NCI-H2196 treated with DMSO at 0.1 percent for 48 hours (cell line): Measurements from ENCODE around the gene C2orf76.

Experiments
- DNase-seq: peaks from one replicate; lab custom pipeline; 2025; ENCODE audit not compliant: unreplicated experiment; lab: John Stamatoyannopoulos, UW

C2orf76 gene

GRCh38 chr2:119338826-119339561 is 27.6 kb downstream of the C2orf76 start:
- no peak for DNase-seq

- DNase-seq = no peak
Measured at GRCh38 chr2:119338272-119338671, 28.4 kb downstream of the C2orf76 start.

GRCh38 chr2:119337749-119338148 is 28.9 kb downstream of the C2orf76 start:
- no peak for DNase-seq

- no peak for DNase-seq
Measured at GRCh38 chr2:119333833-119334232, 32.8 kb downstream of the C2orf76 start.

GRCh38 chr2:119333360-119333759 is 33.3 kb downstream of the C2orf76 start:
- no peak for DNase-seq

- no peak for DNase-seq
Measured at GRCh38 chr2:119332953-119333352, 33.7 kb downstream of the C2orf76 start.

- DNase-seq = no peak
Measured at GRCh38 chr2:119327431-119327830, 39.2 kb downstream of the C2orf76 start.

GRCh38 chr2:119326938-119327337 is 39.7 kb downstream of the C2orf76 start:
- DNase-seq = no peak

GRCh38 chr2:119324685-119325270 is 41.9 kb downstream of the C2orf76 start:
- no peak for DNase-seq

GRCh38 chr2:119323459-119323858 is 43.2 kb downstream of the C2orf76 start:
- DNase-seq = no peak

GRCh38 chr2:119319593-119319992 is 47.0 kb downstream of the C2orf76 start:
- DNase-seq = no peak

- no peak for DNase-seq
Measured at GRCh38 chr2:119317554-119317953, 49.1 kb downstream of the C2orf76 start.

- DNase-seq = no peak
Measured at GRCh38 chr2:119316066-119316465, 50.6 kb downstream of the C2orf76 start.

- DNase-seq = no peak
Measured at GRCh38 chr2:119315241-119315925, 51.3 kb downstream of the C2orf76 start.

GRCh38 chr2:119311831-119312230 is 54.8 kb downstream of the C2orf76 start:
- DNase-seq = no peak

- no peak for DNase-seq
Measured at GRCh38 chr2:119311371-119311770, 55.3 kb downstream of the C2orf76 start.

- DNase-seq = no peak
Measured at GRCh38 chr2:119308793-119309330, 57.8 kb downstream of the C2orf76 start.

- DNase-seq = no peak
Measured at GRCh38 chr2:119307419-119308140, 59.1 kb downstream of the C2orf76 start.

- no peak for DNase-seq
Measured at GRCh38 chr2:119306196-119306590, 60.4 kb downstream of the C2orf76 start.

GRCh38 chr2:119305497-119306195 is 61.0 kb downstream of the C2orf76 start:
- DNase-seq = no peak

GRCh38 chr2:119304847-119305246 is 61.8 kb downstream of the C2orf76 start:
- no peak for DNase-seq
